Neuronal stem cell (in vitro differentiated cells): Measurements from ENCODE around the gene TMCO2.
A peak's percentile ranks its signal among the peaks of the same experiment; 100 is the strongest.

ENCODE experiments used
- DNase-seq: peaks from one replicate; pipeline ENCODE4 v3.0.0-alpha.2; 2013; ENCODE audit warnings: low spot score
- H2AFZ ChIP-seq: one replicate; pipeline ENCODE4 v1.6.1; 2013; ENCODE audit warnings: mild to moderate bottlenecking, low read length, inconsistent platforms
- H2AK5ac ChIP-seq: 2 replicates; pipeline ENCODE4 v1.6.1; 2013; ENCODE audit warnings: low read depth, mild to moderate bottlenecking, inconsistent platforms, low read length, moderate library complexity, mixed read lengths
- H2BK120ac ChIP-seq: 2 replicates; pipeline ENCODE4 v1.6.1; 2013; ENCODE audit warnings: low read depth, mild to moderate bottlenecking, inconsistent platforms, low read length, moderate library complexity, mixed read lengths
- H2BK12ac ChIP-seq: one replicate; pipeline ENCODE4 v1.6.1; 2013; ENCODE audit warnings: low read length, inconsistent platforms
- H2BK15ac ChIP-seq: 2 replicates; pipeline ENCODE4 v1.6.1; 2013; ENCODE audit warnings: mild to moderate bottlenecking, low read length, inconsistent platforms, mixed read lengths
- H2BK5ac ChIP-seq: one replicate; pipeline ENCODE4 v1.6.1; 2013; ENCODE audit warnings: inconsistent platforms, mild to moderate bottlenecking, low read length, moderate library complexity
- H3K14ac ChIP-seq: one replicate; pipeline ENCODE4 v1.6.1; 2013; ENCODE audit warnings: low read length, inconsistent platforms
- H3K18ac ChIP-seq: 2 replicates; pipeline ENCODE4 v1.6.1; 2013; ENCODE audit warnings: low read length, inconsistent platforms
- H3K23ac ChIP-seq: 2 replicates; pipeline ENCODE4 v1.6.1; 2013; ENCODE audit warnings: low read depth, mild to moderate bottlenecking, mixed read lengths, low read length, inconsistent platforms; ENCODE audit not compliant: poor library complexity
- H3K27ac ChIP-seq: replicated peaks from 3 replicates; pipeline ENCODE4 v1.5.1; 2013; ENCODE audit warnings: low read length, inconsistent platforms
- H3K27me3 ChIP-seq, 3 experiments: 2 replicates each; pipeline ENCODE4 v1.6.1; 2013; ENCODE audit warnings: low read length in 3 of 3, mild to moderate bottlenecking in 2 of 3, inconsistent platforms in 1 of 3, low read depth in 1 of 3, mixed read lengths in 1 of 3, moderate library complexity in 1 of 3; ENCODE audit not compliant: control insufficient read depth in 3 of 3, insufficient read depth in 3 of 3
- H3K36me3 ChIP-seq, 2 donors: replicated peaks in 1 of 2; 2 replicates each; pipeline ENCODE4 v1.6.1; 2013; ENCODE audit warnings: low read length in 2 of 2; ENCODE audit not compliant: control insufficient read depth in 2 of 2, insufficient read depth in 2 of 2
- H3K4ac ChIP-seq: 2 replicates; pipeline ENCODE4 v1.6.1; 2013; ENCODE audit warnings: inconsistent platforms, mild to moderate bottlenecking, low read length, moderate library complexity
- H3K4me1 ChIP-seq, 2 donors: 1 replicate in 1 of 2; 2 replicates in 1 of 2; pipeline ENCODE4 v1.6.1; 2013; ENCODE audit warnings: low read length in 2 of 2, low read depth in 1 of 2; ENCODE audit not compliant: control insufficient read depth in 2 of 2, insufficient read depth in 1 of 2
- H3K4me2 ChIP-seq: one replicate; pipeline ENCODE4 v1.6.1; 2013; ENCODE audit warnings: mild to moderate bottlenecking, low read length, inconsistent platforms; ENCODE audit not compliant: insufficient read depth, poor library complexity, severe bottlenecking
- H3K4me3 ChIP-seq, 2 donors: 2 replicates each; pipeline ENCODE4 v1.5.1; 2013; ENCODE audit warnings: low read length in 2 of 2, mild to moderate bottlenecking in 2 of 2, inconsistent platforms in 1 of 2, moderate library complexity in 1 of 2
- H3K79me1 ChIP-seq: one replicate; pipeline ENCODE4 v1.6.1; 2013; ENCODE audit warnings: low read depth, mild to moderate bottlenecking, inconsistent platforms, low read length, moderate library complexity
- H3K9ac ChIP-seq: one replicate; pipeline ENCODE4 v1.6.1; 2013; ENCODE audit warnings: mild to moderate bottlenecking, low read depth, low read length, inconsistent platforms; ENCODE audit not compliant: poor library complexity
- H3K9me3 ChIP-seq, 2 donors: replicated peaks in 1 of 2; 2 replicates each; pipeline versions ENCODE3 to v1.6.1; 2013; ENCODE audit warnings: low read length in 2 of 2, mild to moderate bottlenecking in 2 of 2, inconsistent platforms in 1 of 2, low read depth in 1 of 2, mixed read lengths in 1 of 2, moderate library complexity in 1 of 2; ENCODE audit not compliant: control insufficient read depth in 2 of 2, insufficient read depth in 1 of 2
- H4K8ac ChIP-seq: one replicate; pipeline ENCODE4 v1.6.1; 2013; ENCODE audit warnings: low read depth, mild to moderate bottlenecking, inconsistent platforms, low read length, moderate library complexity
- H4K91ac ChIP-seq: one replicate; pipeline ENCODE4 v1.6.1; 2013; ENCODE audit warnings: low read length, low read depth, mild to moderate bottlenecking, inconsistent platforms; ENCODE audit not compliant: poor library complexity
- WGBS, 2 donors: extraction: QIAGEN DNeasy Blood & Tissue Kit; methylation state at CpG; one replicate each; pipeline ENCODE4 v1.1.7; 2013; ENCODE audit warnings: missing lambda C conversion rate in 2 of 2, mixed read lengths in 1 of 2; ENCODE audit not compliant: insufficient read length in 2 of 2, insufficient replicate concordance in 1 of 2; ENCODE audit errors: extremely low coverage in 2 of 2; 5-methylcytosine and 5-hydroxymethylcytosine counted together

The TMCO2 gene

GRCh38 chr1:40291293-40291692 lies 43.6 kb downstream of the TMCO2 start:
- H3K4me3 ChIP-seq: no peak overlapping the region
- peaks cover 16 to 73% of the 10 kb centered on the region in 2 donors for H3K36me3 ChIP-seq
- H2AK5ac ChIP-seq: no peak overlapping the region
- no peaks in the 10 kb centered on the region for H3K9me3 ChIP-seq
- H3K4ac ChIP-seq: no peak overlapping the region
- H3K79me1 ChIP-seq: no peaks in the 10 kb centered on the region
- no peak overlapping the region for H3K27ac ChIP-seq
- H3K18ac ChIP-seq: no peak overlapping the region
- H4K91ac ChIP-seq: no peak overlapping the region
- no peak overlapping the region for H2BK5ac ChIP-seq
- WGBS, 2 donors: no CpG with 5 or more reads among the region's 2 CpGs
- H3K4me1 ChIP-seq: no peaks in the 10 kb centered on the region
- no peak overlapping the region for H2AFZ ChIP-seq
- no peak overlapping the region for H3K23ac ChIP-seq
- no peak overlapping the region for H2BK15ac ChIP-seq
- no peak overlapping the region for H2BK12ac ChIP-seq
- H2BK120ac ChIP-seq: no peak overlapping the region
- H3K14ac ChIP-seq: no peak overlapping the region
- H4K8ac ChIP-seq: no peak overlapping the region
- H3K27me3 ChIP-seq: no peaks in the 10 kb centered on the region
- DNase-seq: no peak
- H3K4me2 ChIP-seq: no peak overlapping the region
- no peak overlapping the region for H3K9ac ChIP-seq

- Histone ChIP-seq H3K36me3 (peaks cover 0 to 5% of the 10 kb centered on the region in 2 donors), H3K23ac (no peak overlapping the region), H2AK5ac (peak overlapping the region; percentile 52), H3K79me1 (no peaks in the 10 kb centered on the region), H2BK5ac (no peak overlapping the region), H3K9ac (no peak overlapping the region), H4K91ac (no peak overlapping the region), H3K9me3 (no peaks in the 10 kb centered on the region), H3K27ac (no peak overlapping the region), H3K4me2 (no peak overlapping the region), H2BK12ac (no peak overlapping the region), H3K4me1 (peaks cover 0 to 2% of the 10 kb centered on the region in 2 donors), H3K27me3 (no peaks in the 10 kb centered on the region), H2AFZ (no peak overlapping the region), H3K14ac (peak overlapping the region; percentile 51), H2BK120ac (no peak overlapping the region), H3K18ac (peak overlapping the region; percentile 34), H3K4me3 (no peak overlapping the region), H4K8ac (peak overlapping the region; percentile 3), H3K4ac (no peak overlapping the region), H2BK15ac (peak overlapping the region; percentile 66)
- DNase-seq: no peak
- no CpG with 5 or more reads among the region's 8 CpGs for WGBS, 2 donors
Measured at GRCh38 chr1:40299366-40300248, 51.9 kb downstream of the TMCO2 start.

GRCh38 chr1:40300249-40300567 lies 52.5 kb downstream of the TMCO2 start:
- H2AK5ac ChIP-seq: no peak overlapping the region
- H3K9ac ChIP-seq: no peak overlapping the region
- H2BK120ac ChIP-seq: no peak overlapping the region
- no peak overlapping the region for H3K4ac ChIP-seq
- H3K14ac ChIP-seq: no peak overlapping the region
- H4K8ac ChIP-seq: no peak overlapping the region
- no peak overlapping the region for H2BK12ac ChIP-seq
- peaks cover 0 to 2% of the 10 kb centered on the region in 2 donors for H3K4me1 ChIP-seq
- no peak overlapping the region for H2BK5ac ChIP-seq
- no peak for DNase-seq
- no peak overlapping the region for H2AFZ ChIP-seq
- H3K27ac ChIP-seq: no peak overlapping the region
- H3K36me3 ChIP-seq: peaks cover 0 to 3% of the 10 kb centered on the region in 2 donors
- H4K91ac ChIP-seq: no peak overlapping the region
- no peaks in the 10 kb centered on the region for H3K79me1 ChIP-seq
- H2BK15ac ChIP-seq: no peak overlapping the region
- no peak overlapping the region for H3K4me2 ChIP-seq
- no CpG with 5 or more reads among the region's 1 CpG for WGBS, 2 donors
- H3K18ac ChIP-seq: no peak overlapping the region
- H3K9me3 ChIP-seq: no peaks in the 10 kb centered on the region
- H3K4me3 ChIP-seq: no peak overlapping the region
- H3K27me3 ChIP-seq: no peaks in the 10 kb centered on the region
- no peak overlapping the region for H3K23ac ChIP-seq

- H3K18ac ChIP-seq: no peak overlapping the region
- H3K4me1 ChIP-seq: peaks cover 0 to 2% of the 10 kb centered on the region in 2 donors
- H3K36me3 ChIP-seq: peaks cover 0 to 3% of the 10 kb centered on the region in 2 donors
- DNase-seq: no peak
- H2BK5ac ChIP-seq: no peak overlapping the region
- H3K4me2 ChIP-seq: no peak overlapping the region
- H2AK5ac ChIP-seq: no peak overlapping the region
- no peak overlapping the region for H2AFZ ChIP-seq
- H3K4me3 ChIP-seq: no peak overlapping the region
- no peak overlapping the region for H4K91ac ChIP-seq
- no peaks in the 10 kb centered on the region for H3K27me3 ChIP-seq
- no peak overlapping the region for H3K9ac ChIP-seq
- no peak overlapping the region for H4K8ac ChIP-seq
- H3K79me1 ChIP-seq: no peaks in the 10 kb centered on the region
- no peak overlapping the region for H2BK15ac ChIP-seq
- no peak overlapping the region for H3K14ac ChIP-seq
- no peak overlapping the region for H2BK12ac ChIP-seq
- no peak overlapping the region for H3K4ac ChIP-seq
- no peak overlapping the region for H2BK120ac ChIP-seq
- peak overlapping the region; percentile 86 for H3K23ac ChIP-seq
- H3K27ac ChIP-seq: no peak overlapping the region
- no CpG with 5 or more reads among the region's 9 CpGs for WGBS, 2 donors
- H3K9me3 ChIP-seq: no peaks in the 10 kb centered on the region
Measured at GRCh38 chr1:40300651-40301050, 52.9 kb downstream of the TMCO2 start.
